ENCODE data around the gene SPHK1.

The SPHK1 gene

GRCh38 chr17:76410328-76410965, 26.0 kb downstream of the SPHK1 start:
- DNase-seq, result no peak

DNA sequence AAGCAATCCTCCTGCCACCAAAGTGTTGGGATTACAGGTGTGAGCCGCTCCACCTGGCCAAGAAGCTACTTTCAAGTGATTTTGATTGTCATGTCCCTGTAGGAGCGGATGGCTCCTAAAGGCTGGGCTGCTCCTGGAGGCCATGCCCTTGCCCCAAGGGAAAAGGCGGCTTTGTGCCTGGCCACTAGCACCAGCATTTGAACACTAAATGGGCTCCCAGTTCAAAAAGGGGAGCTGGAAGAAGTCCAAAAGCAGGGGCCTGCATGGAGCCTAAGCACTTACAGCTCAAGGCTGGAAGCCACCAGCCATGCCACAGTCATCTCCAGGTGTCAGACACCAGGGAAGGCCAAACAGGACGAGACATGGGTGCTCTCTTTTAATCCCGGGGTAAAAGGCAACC, 26.8 kb downstream of the SPHK1 start:
- no peak for DNase-seq

GRCh38 chr17:76414334-76415295, 30.2 kb downstream of the SPHK1 start:
- no peak for DNase-seq

DNA sequence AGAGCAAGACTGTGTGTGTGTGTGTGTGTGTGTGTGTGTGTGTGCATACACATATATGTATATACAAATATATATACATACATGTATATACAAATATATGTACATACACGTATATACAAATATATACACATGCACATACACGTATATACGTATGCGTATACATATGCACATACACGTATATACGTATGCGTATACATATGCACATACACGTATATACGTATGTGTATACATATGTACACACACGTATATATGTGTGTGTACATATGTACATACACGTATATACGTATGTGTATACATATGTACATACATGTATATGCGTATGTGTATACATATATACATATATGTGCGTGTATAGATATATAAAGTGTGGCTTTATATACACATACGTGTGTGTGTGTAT, 31.4 kb downstream of the SPHK1 start:
- DNase-seq, result no peak

- no peak for DNase-seq
Measured at GRCh38 chr17:76416457-76416856, 32.0 kb downstream of the SPHK1 start.

GRCh38 chr17:76416899-76417298, 32.5 kb downstream of the SPHK1 start:
- no peak for DNase-seq

DNA sequence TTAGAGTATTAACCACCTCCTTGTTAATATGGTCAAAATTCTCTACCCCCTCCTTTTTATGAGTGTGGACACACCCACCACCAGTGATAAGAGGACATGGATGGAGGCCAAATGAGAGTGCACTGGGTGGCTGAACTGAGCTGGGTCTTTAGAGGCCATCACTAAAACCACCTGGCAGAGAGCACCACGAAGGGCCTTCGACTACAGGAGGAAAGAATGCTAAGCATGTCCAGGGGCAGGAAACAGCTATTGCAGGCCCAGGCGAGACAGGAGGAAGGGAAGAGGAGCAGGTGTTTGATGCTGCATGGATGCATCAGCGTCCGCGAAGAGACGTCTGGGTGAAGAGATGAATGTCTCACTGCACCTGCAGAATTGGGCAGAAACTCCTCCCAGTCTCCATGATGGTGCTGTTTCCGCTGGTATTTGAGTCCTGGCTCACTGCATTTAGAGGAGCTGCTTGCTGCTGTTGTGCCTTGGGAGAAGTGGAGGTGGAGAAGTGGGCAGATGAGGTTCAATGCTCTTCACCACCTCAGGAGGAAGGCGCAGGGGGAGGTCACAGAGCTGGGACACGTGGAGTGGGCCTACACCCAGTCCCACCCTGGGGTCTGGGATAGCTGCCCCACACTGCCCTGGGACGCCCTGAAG, 33.2 kb downstream of the SPHK1 start:
- DNase-seq, result no peak

- no peak for DNase-seq
Measured at GRCh38 chr17:76419576-76420260, 35.3 kb downstream of the SPHK1 start.

DNA sequence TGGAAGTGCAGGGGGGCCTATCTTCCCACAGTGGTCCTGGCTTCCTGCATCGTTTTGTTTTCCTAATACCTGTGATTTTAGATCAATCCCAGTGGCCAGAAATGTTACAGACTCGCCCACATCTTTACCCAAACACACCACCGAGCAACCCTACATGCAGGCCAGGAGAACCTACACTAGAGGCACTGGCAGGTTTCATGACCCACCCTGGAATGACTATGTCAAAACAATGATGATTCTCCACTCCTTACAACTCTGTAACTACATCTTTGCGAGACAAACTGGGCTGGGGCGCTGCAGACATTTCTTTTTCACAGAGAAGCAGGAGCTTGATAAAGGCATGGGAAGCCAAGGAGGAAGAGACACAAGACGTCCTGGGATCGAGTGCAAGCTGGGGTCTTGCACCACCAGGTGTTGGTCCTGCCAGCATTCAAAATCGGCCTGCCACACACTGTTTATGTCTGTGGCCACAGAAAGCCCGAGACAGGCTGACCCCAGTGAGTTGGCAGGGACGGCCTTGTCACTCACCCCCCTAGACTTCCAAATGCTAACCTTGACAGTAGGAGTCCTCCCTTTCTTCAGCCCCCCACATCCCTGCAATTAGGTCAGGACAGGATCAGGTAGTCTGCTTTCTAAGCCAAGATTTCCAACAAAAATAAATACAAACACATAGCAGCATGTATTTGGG, 36.1 kb downstream of the SPHK1 start:
- no peak for DNase-seq

DNA sequence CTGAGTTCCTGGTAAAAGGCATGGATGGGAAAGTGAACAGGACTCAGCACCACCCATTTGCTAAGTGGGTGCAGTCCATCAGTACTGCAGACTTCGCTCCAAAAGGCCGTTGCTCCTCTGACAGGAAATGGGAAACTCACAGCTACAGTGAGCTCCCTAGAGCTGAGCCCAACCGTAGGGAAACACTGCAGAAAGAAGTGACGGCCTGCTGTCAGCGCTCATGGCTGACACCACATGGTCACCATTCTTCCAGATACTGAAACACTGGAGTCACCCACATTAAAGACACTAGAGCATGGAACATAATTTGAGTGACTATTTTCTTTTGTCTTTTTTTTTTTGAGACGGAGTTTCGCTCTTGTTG, 36.6 kb downstream of the SPHK1 start:
- no peak for DNase-seq

DNA sequence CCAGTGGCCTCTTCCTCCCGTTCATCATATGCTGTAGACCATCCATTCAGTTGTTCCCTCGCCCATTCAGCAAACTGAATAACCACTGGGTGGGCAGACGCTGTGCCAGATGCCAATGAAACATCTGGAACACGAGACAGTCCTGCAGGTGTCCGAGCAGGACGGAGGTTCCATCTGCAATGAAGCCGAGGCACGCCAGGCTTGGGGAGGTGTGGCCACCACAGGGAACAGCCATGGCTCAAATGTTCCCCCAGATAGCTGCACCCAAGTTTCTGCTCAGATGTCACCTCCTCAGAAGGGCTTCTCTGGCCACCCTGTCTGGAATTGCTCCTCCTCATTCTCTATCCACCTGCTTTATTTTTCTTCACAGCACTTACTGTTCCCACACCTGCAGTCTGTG, 38.0 kb downstream of the SPHK1 start:
- no peak for DNase-seq

GRCh38 chr17:76422860-76423259, 38.5 kb downstream of the SPHK1 start:
- DNase-seq, result no peak

DNA sequence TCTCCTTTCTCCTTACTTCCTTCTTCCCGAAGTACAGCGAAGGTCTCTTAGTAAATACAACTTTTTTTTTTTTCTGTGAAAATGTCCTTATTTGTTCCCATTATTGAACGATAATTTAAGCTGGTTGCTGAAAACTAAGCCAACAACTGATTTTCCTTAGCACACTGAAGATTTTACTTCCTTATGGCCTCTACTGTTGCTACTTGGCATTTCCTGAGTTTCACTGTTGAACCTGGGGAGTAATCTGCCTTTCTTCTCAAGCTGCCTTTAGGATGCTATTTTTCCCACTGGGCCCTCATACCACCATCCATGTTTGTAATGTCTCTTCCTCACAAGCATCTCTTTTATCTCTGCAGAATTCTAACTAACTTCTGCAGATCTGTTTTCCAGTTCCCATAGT, 42.4 kb downstream of the SPHK1 start:
- no peak for DNase-seq

- DNase-seq, result no peak
Measured at GRCh38 chr17:76427501-76428231, 43.3 kb downstream of the SPHK1 start.

DNA sequence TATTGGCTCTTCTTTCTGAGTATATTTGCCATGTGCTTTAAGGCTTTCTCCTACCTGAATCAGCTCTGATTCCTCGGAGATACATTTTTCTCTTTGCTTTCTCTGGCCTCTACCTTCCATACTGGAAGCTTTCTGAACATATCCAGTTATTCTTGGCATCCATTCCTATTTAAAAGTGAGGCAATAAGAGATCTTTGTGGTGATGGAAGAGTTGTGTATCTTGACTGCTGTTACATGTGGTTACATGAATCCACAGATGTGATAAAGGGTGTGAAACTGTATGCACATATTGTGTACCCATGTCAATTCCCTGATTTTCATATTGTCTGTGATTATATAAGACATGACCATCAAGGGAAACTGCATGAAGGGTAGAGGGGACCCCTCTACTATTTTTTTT, 44.1 kb downstream of the SPHK1 start:
- no peak for DNase-seq

DNA sequence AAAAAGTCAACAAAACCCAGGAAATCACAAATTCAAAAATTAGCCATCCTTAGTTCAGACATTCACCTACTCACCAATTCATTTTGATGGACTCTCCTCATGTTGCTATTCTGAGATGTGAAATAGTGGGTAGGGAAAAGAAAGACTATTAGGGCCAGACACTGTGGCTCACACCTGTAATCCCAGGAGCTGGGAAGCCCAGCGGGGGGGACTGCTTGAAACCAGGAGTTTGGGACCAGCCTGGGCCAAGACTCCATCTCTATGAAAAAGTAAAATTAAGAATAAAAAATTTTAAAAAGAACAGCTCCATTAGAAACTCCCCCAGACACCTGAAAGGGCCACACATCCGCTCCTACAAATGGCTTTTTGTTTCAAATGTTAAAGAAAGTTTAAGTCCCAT, 47.1 kb downstream of the SPHK1 start:
- no peak for DNase-seq

DNA sequence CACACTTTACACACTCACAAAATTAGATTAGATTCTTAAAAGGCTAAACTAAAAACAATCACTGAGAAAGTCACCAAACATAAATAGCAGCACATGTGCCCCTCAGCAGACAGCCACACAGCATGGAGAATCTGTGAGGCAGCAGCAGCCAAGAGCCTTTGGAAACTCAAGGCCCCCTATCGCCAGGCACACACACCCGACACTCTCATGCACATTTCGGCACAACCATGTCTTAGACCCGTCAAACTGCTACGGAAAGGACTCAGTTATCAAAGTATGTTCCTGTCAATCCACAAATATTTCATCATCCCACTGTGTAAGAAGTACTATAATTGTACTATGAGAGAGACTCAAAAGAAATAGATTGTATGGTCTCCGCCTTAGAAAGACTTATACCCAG, 47.6 kb downstream of the SPHK1 start:
- no peak for DNase-seq

DNA sequence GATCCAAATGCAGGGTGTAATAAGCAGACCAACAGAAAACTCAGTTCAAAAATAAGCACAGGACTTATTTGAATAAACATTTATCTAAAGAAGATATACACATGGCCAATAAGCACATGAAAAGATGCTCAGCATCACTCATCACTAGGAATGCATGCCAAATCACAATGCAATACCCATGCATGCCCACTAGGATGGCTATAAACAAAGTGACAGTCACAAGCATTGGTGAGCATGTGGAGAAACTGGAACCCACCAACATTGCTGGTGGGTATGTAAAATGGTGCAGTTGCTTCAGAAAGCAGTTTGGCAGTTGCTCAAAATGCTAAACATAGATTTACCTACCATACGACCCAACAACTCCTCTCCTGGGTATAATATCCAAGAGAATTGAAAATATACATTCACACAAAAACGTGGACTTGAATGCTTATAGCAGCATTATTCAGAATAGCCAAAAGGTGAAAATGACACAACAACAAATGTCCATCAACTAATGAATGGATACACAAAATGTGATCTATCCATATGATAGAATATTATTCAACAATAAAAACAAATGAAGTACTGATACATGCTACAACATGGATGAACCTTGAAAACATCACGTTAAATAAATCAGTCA, 48.4 kb downstream of the SPHK1 start:
- DNase-seq, result no peak

DNA sequence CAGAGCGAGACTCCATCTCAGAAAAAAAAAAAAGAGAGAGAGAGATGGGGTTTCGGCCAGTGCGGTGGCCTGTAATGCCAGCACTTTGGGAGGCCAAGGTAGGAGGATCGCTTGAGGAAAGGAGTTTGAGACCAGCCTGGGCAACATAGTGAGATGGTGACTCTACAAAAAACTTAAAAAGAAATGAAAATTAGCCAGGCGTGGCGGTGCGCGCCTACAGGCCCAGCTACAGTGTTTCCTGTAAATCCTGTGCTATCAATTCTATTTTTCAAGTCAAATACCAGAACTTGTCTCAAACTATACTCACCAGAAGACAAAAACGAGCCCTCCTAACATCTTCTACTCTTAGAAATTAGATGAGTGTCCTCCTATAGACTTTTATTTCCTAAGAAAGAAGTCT, 49.3 kb downstream of the SPHK1 start:
- no peak for DNase-seq

- no peak for DNase-seq
Measured at GRCh38 chr17:76434870-76435269, 50.5 kb downstream of the SPHK1 start.

DNA sequence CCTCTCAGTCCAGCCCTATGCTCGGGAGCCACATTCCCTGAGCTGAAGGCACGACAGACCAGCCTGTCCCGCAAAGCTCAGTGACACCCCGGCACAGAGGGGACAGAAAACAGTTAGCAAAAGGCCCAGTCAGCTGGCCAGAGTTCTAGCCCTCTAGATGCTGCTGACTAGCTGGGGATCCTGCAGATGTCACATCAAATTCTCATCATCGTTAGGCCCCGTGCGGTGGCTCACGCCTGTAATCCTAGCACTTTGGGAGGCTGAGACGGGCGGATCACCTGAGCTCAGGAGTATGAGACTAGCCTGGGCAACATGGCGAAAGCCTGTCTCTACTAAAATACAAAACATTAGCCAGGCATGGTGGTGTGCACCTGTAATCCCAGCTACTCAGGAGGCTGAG, 51.3 kb downstream of the SPHK1 start:
- no peak for DNase-seq
